Suprapubic skin (tissue), 4 donors: ENCODE data around the gene ZNF10.

ENCODE experiments used
- CTCF ChIP-seq, 2 donors: fragments of 200-600 bp in 1 of 2; fragments of 450-650 bp in 1 of 2; sonication (generic) in 1 of 2; IDR thresholded peaks; one replicate each; pipeline ENCODE4 v1.5.1; 2016 to 2019; ENCODE audit warnings: antibody characterized with exemption in 2 of 2, mild to moderate bottlenecking in 1 of 2, moderate library complexity in 1 of 2
- POLR2A ChIP-seq, 2 donors: fragments of 450-650 bp; IDR thresholded peaks; one replicate each; pipeline ENCODE4 v1.6.1; 2017; ENCODE audit warnings: antibody characterized with exemption in 2 of 2, mild to moderate bottlenecking in 2 of 2, moderate library complexity in 2 of 2
- POLR2AphosphoS5 ChIP-seq, 3 donors: sonication (generic); formaldehyde crosslinking; IDR thresholded peaks; one replicate each; pipeline ENCODE4 v1.6.1; 2017; ENCODE audit warnings: antibody characterized with exemption in 3 of 3

- no peak for TF ChIP-seq POLR2A (IDR thresholded peaks at IDR 0.05)
- no peak for TF ChIP-seq CTCF (IDR thresholded peaks at IDR 0.05)
- no peak for TF ChIP-seq POLR2AphosphoS5 (IDR thresholded peaks at IDR 0.05)
Measured at GRCh38 chr12:133190176-133190575, 59.7 kb downstream of the ZNF10 start.
